K562 (cell line): Measurements from ENCODE around the gene PHACTR3. TPM values are rescaled to one million over a fixed set of nuclear protein-coding genes. Genes with fewer than 3 reads are reported as not detected.

Source experiments
- ATAC-seq: fragments of 200-7000 bp; cut with Tn5 transposase; 3 replicates; pipeline ENCODE4 v1.9.1; 2020; ENCODE audit warnings: moderate library complexity
- BruUV-seq: library from RNA; stranded (reverse); fragments of 400-500 nt; replicated peaks from 2 replicates; lab custom pipeline; 2021; lab: Mats Ljungman, UMichigan
- CTCF ChIA-PET: fragments of 300-600 bp; formaldehyde crosslinking; extraction: SDS; loops from one replicate; lab custom pipeline; 2021; ENCODE audit warnings: low intra/inter-chr PET ratio; lab: Yijun Ruan, JAX
- POLR2A ChIA-PET: fragments of 300-600, 350-650 bp; sonication (Branson Sonifier 250); formaldehyde crosslinking; extraction: SDS; loops from one replicate; lab custom pipeline; 2021; ENCODE audit warnings: antibody characterized with exemption, inconsistent platforms; lab: Yijun Ruan, JAX
- DNase-seq, 4 experiments: peaks; one replicate each; pipeline versions ENCODE4 v3.0.0 to v3.0.0-alpha.2; 2011 to 2018; ENCODE audit warnings: low spot score in 3 of 4, mixed read lengths in 3 of 4; ENCODE audit errors: extremely low read depth in 1 of 4
- FAIRE-seq: peaks from 2 replicates; lab custom pipeline; 2011; peaks lifted over from hg19 to GRCh38; lab: Jason Lieb, UNC
- H2AFZ ChIP-seq: 2 replicates; pipeline ENCODE4 v1.6.0; 2011; ENCODE audit warnings: low read depth, low read length, control low read depth, inconsistent platforms
- H3K27ac ChIP-seq: fragments of 200-600 bp; 3 replicates; pipeline ENCODE4 v1.8.0; 2011; ENCODE audit warnings: low read depth, mild to moderate bottlenecking, control low read depth, inconsistent platforms, low read length, moderate library complexity, mixed read lengths; ENCODE audit errors: extremely low read depth
- H3K27me3 ChIP-seq, 2 experiments: fragments of 300-600 bp in 1 of 2; 2 replicates in 1 of 2; 3 replicates in 1 of 2; pipeline versions ENCODE4 v1.6.0 to v1.8.0; 2011; ENCODE audit warnings: inconsistent platforms in 2 of 2, low read length in 2 of 2, mild to moderate bottlenecking in 1 of 2, mixed read lengths in 1 of 2, moderate library complexity in 1 of 2; ENCODE audit not compliant: control insufficient read depth in 2 of 2, insufficient read depth in 2 of 2
- H3K36me3 ChIP-seq: fragments of 300-600 bp; 3 replicates; pipeline ENCODE4 v1.8.0; 2011; ENCODE audit warnings: mild to moderate bottlenecking, low read length, inconsistent platforms; ENCODE audit not compliant: control insufficient read depth, insufficient read depth
- H3K4me1 ChIP-seq, 2 experiments: fragments of 200-600 bp in 1 of 2; replicated peaks in 1 of 2; 2 replicates in 1 of 2; 3 replicates in 1 of 2; pipeline versions ENCODE4 v1.5.1 to v1.8.0; 2011; ENCODE audit warnings: inconsistent platforms in 2 of 2, low read length in 2 of 2, mild to moderate bottlenecking in 1 of 2, mixed read lengths in 1 of 2, moderate library complexity in 1 of 2; ENCODE audit not compliant: control insufficient read depth in 2 of 2, insufficient read depth in 2 of 2
- H3K4me2 ChIP-seq: 2 replicates; pipeline ENCODE4 v1.6.1; 2011; ENCODE audit warnings: low read length, control low read depth, inconsistent platforms, mixed read lengths; ENCODE audit not compliant: insufficient read depth
- H3K4me3 ChIP-seq: fragments of 200-600 bp; sonication (generic), shearing (Covaris generic); 2 replicates; pipeline ENCODE4 v1.5.1; 2016; ENCODE audit warnings: control low read depth, inconsistent platforms
- H3K79me2 ChIP-seq: fragments of 200-600 bp; 3 replicates; pipeline ENCODE4 v1.8.0; 2011; ENCODE audit warnings: low read length, inconsistent platforms; ENCODE audit not compliant: control insufficient read depth, insufficient read depth
- H3K9ac ChIP-seq, 2 experiments: 2 replicates each; pipeline versions ENCODE4 v1.6.0 to v1.6.1; 2011; ENCODE audit warnings: low read depth in 2 of 2, low read length in 2 of 2, control low read depth in 1 of 2, inconsistent platforms in 1 of 2, mild to moderate bottlenecking in 1 of 2, mixed read lengths in 1 of 2; ENCODE audit not compliant: insufficient read depth in 1 of 2
- H3K9me1 ChIP-seq: one replicate; pipeline ENCODE4 v1.6.0; 2011; ENCODE audit warnings: inconsistent platforms, mild to moderate bottlenecking, low read length, moderate library complexity; ENCODE audit not compliant: control insufficient read depth, insufficient read depth
- H3K9me3 ChIP-seq: replicated peaks from 2 replicates; pipeline ENCODE4 v1.5.1; 2011; ENCODE audit warnings: low read depth, low read length, inconsistent platforms; ENCODE audit not compliant: control insufficient read depth, insufficient read depth
- H4K20me1 ChIP-seq: replicated peaks from 2 replicates; pipeline ENCODE4 v1.6.1; 2011; ENCODE audit warnings: low read length, inconsistent platforms, mixed read lengths; ENCODE audit not compliant: control insufficient read depth, insufficient read depth
- AFF4 ChIP-seq: sonication (generic); formaldehyde crosslinking; IDR thresholded peaks from 2 replicates; pipeline ENCODE4 v1.8.0; 2023; ENCODE audit warnings: mild to moderate bottlenecking, missing genetic modification reagents
- CC2D1A ChIP-seq: fragments of 450-650 bp; IDR thresholded peaks from 2 replicates; pipeline ENCODE4 v1.6.1; 2017; ENCODE audit warnings: mild to moderate bottlenecking
- GTF2A2 ChIP-seq: IDR thresholded peaks from 2 replicates; pipeline ENCODE4 v1.6.1; 2016; ENCODE audit warnings: mild to moderate bottlenecking, missing genetic modification characterization, missing compliant biosample characterization
- HMGN3 ChIP-seq: IDR thresholded peaks from 2 replicates; pipeline ENCODE4 v1.6.1; 2011; ENCODE audit warnings: borderline replicate concordance, low read depth, mild to moderate bottlenecking, mixed read lengths, low read length; ENCODE audit not compliant: insufficient read length; ENCODE audit errors: extremely low read depth
- KAT2B ChIP-seq: IDR thresholded peaks from one replicate; pipeline ENCODE4 v1.6.1; 2012; ENCODE audit warnings: low read depth, mild to moderate bottlenecking, control low read depth, inconsistent platforms, low read length, moderate library complexity
- MXI1 ChIP-seq: IDR thresholded peaks from 2 replicates; pipeline ENCODE4 v1.6.1; 2011; ENCODE audit warnings: low read depth, mild to moderate bottlenecking, improper control_type of control experiment, low read length
- PHF21A ChIP-seq: fragments of 450-650 bp; IDR thresholded peaks from 2 replicates; pipeline ENCODE4 v1.6.1; 2017; ENCODE audit warnings: low read depth, borderline replicate concordance
- POLR2B ChIP-seq: fragments of 450-650 bp; IDR thresholded peaks from 2 replicates; pipeline ENCODE4 v1.6.1; 2018; ENCODE audit warnings: low read depth; ENCODE audit not compliant: partially characterized antibody
- THAP7 ChIP-seq: fragments of 250-450 bp; sonication (Bioruptor Pico); IDR thresholded peaks from 2 replicates; pipeline ENCODE4 v1.5.0; 2021
- ZNF407 ChIP-seq: fragments of 450-650 bp; IDR thresholded peaks from 2 replicates; pipeline ENCODE4 v1.6.1; 2016; ENCODE audit warnings: low read depth
- WGBS: fragments of 100-300 bp; shearing (Covaris generic); methylation state at CpG from one replicate; pipeline ENCODE4 v1.1.6; 2016; ENCODE audit warnings: low coverage, mixed read lengths; ENCODE audit not compliant: insufficient coverage; ENCODE audit errors: missing lambda C conversion rate; 5-methylcytosine and 5-hydroxymethylcytosine counted together
- in situ Hi-C: fragments of 300-500 bp; cut with MboI; formaldehyde crosslinking; loops from 4 replicates; pipeline ENCODE4 v1.15.0; 2018; ENCODE audit warnings: inconsistent platforms, mixed read lengths
- intact Hi-C: fragments of 100-400 bp; cut with micrococcal nuclease; formaldehyde crosslinking; loops from 2 replicates; pipeline ENCODE4 v1.14.2; 2022
- polyA plus RNA-seq, 8 experiments: library from polyadenylated mRNA; depleted of rRNA in 4 of 8; stranded (reverse) in 5 of 8; unstranded in 3 of 8; fragments of >200 nt; fragmentation: Nextera tagmentation in 2 of 8; fragmentation: Illumina TruSeq in 1 of 8; extraction: Ambion mirVana in 2 of 8; extraction: Trizol in 1 of 8; gene quantifications; 2 replicates each; pipeline versions ENCODE4 v1.2.1 to v1.2.3, GENCODE V29; 2011 to 2014; ENCODE audit warnings: inconsistent platforms in 1 of 8, missing spikeins in 1 of 8
- total RNA-seq, 7 experiments: library from RNA; depleted of rRNA in 6 of 7; stranded (reverse); fragments of >200 nt in 6 of 7; fragmentation: Illumina TruSeq in 2 of 7; extraction: Trizol in 2 of 7; gene quantifications; 2 replicates each; pipeline versions ENCODE4 v1.2.1 to v1.2.3, GENCODE V29; 2011 to 2021; ENCODE audit warnings: low replicate concordance in 1 of 7

Gene PHACTR3
- total and polyA plus RNA-seq, 9 of the 15 experiments (the other 6 are each of a cell fraction or from before 2014, with no cell fraction given), result not detected

GRCh38 chr20:59568509-59569024 lies 35.8 kb upstream of the PHACTR3 start:
- no peak overlapping the region for H3K4me3 ChIP-seq
- H3K27me3 ChIP-seq, result no peaks in the 10 kb centered on the region
- no TSS peak for BruUV-seq
- no peaks in the 10 kb centered on the region for H3K9me3 ChIP-seq
- WGBS, result 0% methylated on average over 8 of the region's 10 CpGs
- H3K4me2 ChIP-seq, result no peak overlapping the region
- in situ Hi-C loops, result no loop called here
- intact Hi-C loops, result no loop called here
- peaks cover 0 to 6% of the 10 kb centered on the region in 2 experiments; a peak in 2 of 5 replicates for H3K4me1 ChIP-seq
- ChIA-PET CTCF (no interaction called here), POLR2A (no interaction called here)
- H3K27ac ChIP-seq, result no peak overlapping the region
- H3K79me2 ChIP-seq, result no peaks in the 10 kb centered on the region
- no peak overlapping the region for H3K9ac ChIP-seq
- no peaks in the 10 kb centered on the region for H3K36me3 ChIP-seq
- DNase-seq, result no peak
- no peak for FAIRE-seq
- no peaks in the 10 kb centered on the region for H3K9me1 ChIP-seq
- no peak for ATAC-seq
- H4K20me1 ChIP-seq, result peaks cover 5% of the 10 kb centered on the region; the same call in 1 of the 2 replicates
- no peak overlapping the region for H2AFZ ChIP-seq
- TF ChIP-seq MXI1, result no peak
- no peak for TF ChIP-seq POLR2B
- no peak for TF ChIP-seq GTF2A2 (tag)
- TF ChIP-seq PHF21A, result no peak
- no peak for TF ChIP-seq ZNF407
- TF ChIP-seq HMGN3, result no peak
- no peak for TF ChIP-seq KAT2B
- no peak for TF ChIP-seq CC2D1A
- no peak for TF ChIP-seq AFF4 (CRISPR knock-in tag)
- TF ChIP-seq THAP7, result no peak
